ENCODE measurements around the gene TMEM150A. TPM values are rescaled to one million over a fixed set of nuclear protein-coding genes. Genes with fewer than 3 reads are reported as not detected.

Gene TMEM150A
- total RNA-seq (10 to 100 TPM; 18.4 to 29.9 (median 22.1) TPM), polyA plus RNA-seq (10 to 100 TPM in 2 of 3 donors, 1 to 10 TPM in 1; 7.4 to 12.0 (median 11.6) TPM)

GRCh38 chr2:85602476-85603234 is at the start of gene TMEM150A:
Gene TMEM150A (minus strand): TSS chr2:85602698. CDS start chr2:85601948, 750 bp downstream.
- H3K27me3 ChIP-seq = no peaks in the 10 kb centered on the region
- 0 to 1% methylated on average over 73 of the region's 73 CpGs for WGBS, 2 donors
- peaks cover 0 to 44% (median 7%) of the 10 kb centered on the region in 4 donors for H3K36me3 ChIP-seq
- peaks cover 0 to 48% (median 44%) of the 10 kb centered on the region in 4 donors for H3K4me1 ChIP-seq
- DNase-seq = peak; percentile 97
- no peak for TF ChIP-seq EP300 (IDR thresholded peaks at IDR 0.05)
- TF ChIP-seq CTCF (IDR thresholded peaks at IDR 0.05) = peak in 1 of 4 experiments; percentile 39
- peak in 1 of 2 donors; percentile 39 for TF ChIP-seq POLR2A (IDR thresholded peaks at IDR 0.05)
- TF ChIP-seq POLR2AphosphoS5 (IDR thresholded peaks at IDR 0.05) = peak; percentile 72 to 87 (median 84)
- peak within 1 kb of the TSS; percentile 69 to 85 (median 77) for H3K4me3 ChIP-seq
- H3K9me3 ChIP-seq = no peaks in the 10 kb centered on the region
- intact Hi-C loops (cut with DNase I) = loop anchor here (2.0 to 5.0 kb wide), 2 partner anchors 40 to 182 kb away; partner anchors contain the start of gene GGCX
- H3K27ac ChIP-seq = peak within 1 kb of the TSS; percentile 86 to 97 (median 92)

- H3K36me3 ChIP-seq = peaks cover 18 to 73% (median 30%) of the 10 kb centered on the region in 4 donors
- WGBS, 2 donors = 96 to 97% methylated on average over 2 of the region's 2 CpGs
- H3K27ac ChIP-seq = no peak overlapping the region
- no peaks in the 10 kb centered on the region for H3K4me1 ChIP-seq
- no peaks in the 10 kb centered on the region for H3K27me3 ChIP-seq
- H3K4me3 ChIP-seq = no peak overlapping the region
- intact Hi-C loops (cut with DNase I) = no loop called here
- no peaks in the 10 kb centered on the region for H3K9me3 ChIP-seq
- TF ChIP-seq POLR2AphosphoS5 (IDR thresholded peaks at IDR 0.05) = no peak
- no peak for TF ChIP-seq POLR2A (IDR thresholded peaks at IDR 0.05)
- no peak for TF ChIP-seq EP300 (IDR thresholded peaks at IDR 0.05)
- no peak for TF ChIP-seq CTCF (IDR thresholded peaks at IDR 0.05)
- peak; percentile 35 for DNase-seq
These were observed 49.6 kb upstream of the TMEM150A start for GRCh38 chr2:85652056-85652455.

- TF ChIP-seq POLR2A (IDR thresholded peaks at IDR 0.05) (no peak), CTCF (IDR thresholded peaks at IDR 0.05) (no peak), POLR2AphosphoS5 (IDR thresholded peaks at IDR 0.05) (no peak), EP300 (IDR thresholded peaks at IDR 0.05) (no peak)
- Histone ChIP-seq H3K4me3 (no peak overlapping the region), H3K27me3 (no peaks in the 10 kb centered on the region), H3K36me3 (peaks cover 21 to 77% (median 38%) of the 10 kb centered on the region in 4 donors), H3K9me3 (no peaks in the 10 kb centered on the region), H3K4me1 (no peaks in the 10 kb centered on the region), H3K27ac (no peak overlapping the region)
- 31 to 69% methylated on average over 3 of the region's 3 CpGs for WGBS, 2 donors
- intact Hi-C loops (cut with DNase I) = no loop called here
- no peak for DNase-seq
These were observed 48.6 kb upstream of the TMEM150A start for GRCh38 chr2:85651097-85651496.

GRCh38 chr2:85650456-85650855 is 48.0 kb upstream of the TMEM150A start:
- no peaks in the 10 kb centered on the region for H3K9me3 ChIP-seq
- DNase-seq = no peak
- intact Hi-C loops (cut with DNase I) = no loop called here
- H3K4me1 ChIP-seq = no peaks in the 10 kb centered on the region
- no peak overlapping the region for H3K27ac ChIP-seq
- no peak overlapping the region for H3K4me3 ChIP-seq
- 95 to 96% methylated on average over 4 of the region's 4 CpGs for WGBS, 2 donors
- peaks cover 23 to 80% (median 44%) of the 10 kb centered on the region in 4 donors for H3K36me3 ChIP-seq
- TF ChIP-seq POLR2AphosphoS5 (IDR thresholded peaks at IDR 0.05) = no peak
- no peak for TF ChIP-seq CTCF (IDR thresholded peaks at IDR 0.05)
- no peak for TF ChIP-seq POLR2A (IDR thresholded peaks at IDR 0.05)
- TF ChIP-seq EP300 (IDR thresholded peaks at IDR 0.05) = no peak
- no peaks in the 10 kb centered on the region for H3K27me3 ChIP-seq

Measured in sigmoid colon (tissue), 7 donors.